Body of pancreas (tissue), 4 donors: ENCODE measurements around the gene FOXK2.

Experiments
- CTCF ChIP-seq, 7 experiments: fragments of 450-650 bp in 4 of 7; fragments of 200-600 bp in 3 of 7; sonication (generic) in 3 of 7; IDR thresholded peaks; one replicate each; pipeline ENCODE4 v1.5.1; 2016 to 2019; ENCODE audit warnings: antibody characterized with exemption in 7 of 7
- POLR2A ChIP-seq, 3 donors: fragments of 450-650 bp; IDR thresholded peaks; one replicate each; pipeline ENCODE4 v1.6.1; 2016; ENCODE audit warnings: antibody characterized with exemption in 3 of 3, mild to moderate bottlenecking in 2 of 3

GRCh38 chr17:82631544-82631943, 112.0 kb downstream of the FOXK2 start:
- TF ChIP-seq CTCF (IDR thresholded peaks at IDR 0.05) (no peak), POLR2A (IDR thresholded peaks at IDR 0.05) (no peak)
